ENCODE measurements around the gene ZNF687. TPM values are rescaled to one million over a fixed set of nuclear protein-coding genes. Genes with fewer than 3 reads are reported as not detected.

ZNF687 gene
- total RNA-seq = 10 to 100 TPM; 12.8 to 15.6 TPM
- long read RNA-seq, partial matches to known transcripts = 3 of 3 reads
- long read RNA-seq, other reads (novel, unspliced or antisense) = 0 of 3 reads

- intact Hi-C loops (cut with DNase I) = no loop called here
- ATAC-seq (peak; percentile 94 to 95), DNase-seq (peak; percentile 100)
Measured at GRCh38 chr1:151281969-151282882, at the start of gene ZNF687. TSS of gene ZNF687 (plus strand) at chr1:151282299. CDS start at chr1:151286292, 3,993 bp downstream.

- DNase-seq = no peak
Measured at GRCh38 chr1:151235235-151235634, 46.9 kb upstream of the ZNF687 start.

GRCh38 chr1:151237678-151238466, 44.2 kb upstream of the ZNF687 start:
- no peak for DNase-seq
- intact Hi-C loops (cut with DNase I) = no loop called here
- no peak for ATAC-seq

More at GRCh38 chr1:151235235-151235634, 46.9 kb upstream of the ZNF687 start:
- no peak for ATAC-seq
- intact Hi-C loops (cut with DNase I) = no loop called here

- intact Hi-C loops (cut with DNase I) = no loop called here
- ATAC-seq (peak in 1 of 2 donors; percentile 56), DNase-seq (no peak)
Measured at GRCh38 chr1:151238467-151238739, 43.7 kb upstream of the ZNF687 start.

GRCh38 chr1:151242442-151242841, 39.7 kb upstream of the ZNF687 start:
- ATAC-seq (no peak), DNase-seq (no peak)
- intact Hi-C loops (cut with DNase I) = no loop called here

- ATAC-seq = no peak
- intact Hi-C loops (cut with DNase I) = no loop called here
- DNase-seq = no peak
Measured at GRCh38 chr1:151243683-151244216, 38.3 kb upstream of the ZNF687 start.

GRCh38 chr1:151246786-151247185, 35.3 kb upstream of the ZNF687 start:
- intact Hi-C loops (cut with DNase I) = no loop called here
- DNase-seq = no peak
- no peak for ATAC-seq

GRCh38 chr1:151251656-151252470, 30.2 kb upstream of the ZNF687 start:
- intact Hi-C loops (cut with DNase I) = loop anchor here (2.0 to 5.0 kb wide), 2 partner anchors 55 kb away; partner anchors contain the start of gene PIP5K1A (in 1 of the 2)
- peak in 1 of 2 donors; percentile 40 for ATAC-seq
- DNase-seq = peak; percentile 68

- ATAC-seq = peak; percentile 98 to 99
- intact Hi-C loops (cut with DNase I) = loop anchor here in 1 of 2 donors (5.0 kb wide), 1 partner anchor 57 kb away; the partner anchor contains the start of gene PIP5K1A
- DNase-seq = peak; percentile 96
Measured at GRCh38 chr1:151254217-151255213, 27.6 kb upstream of the ZNF687 start, which contains the start of gene PSMD4. TSS of gene PSMD4 (plus strand) at chr1:151254734. CDS start at chr1:151254783, 49 bp downstream.

GRCh38 chr1:151255381-151255780, 26.7 kb upstream of the ZNF687 start:
- DNase-seq = no peak
- intact Hi-C loops (cut with DNase I) = no loop called here
- no peak for ATAC-seq

GRCh38 chr1:151259351-151259750, 22.7 kb upstream of the ZNF687 start:
- DNase-seq = no peak
- intact Hi-C loops (cut with DNase I) = no loop called here
- ATAC-seq = no peak

GRCh38 chr1:151265446-151266236, 16.5 kb upstream of the ZNF687 start:
- ATAC-seq (no peak), DNase-seq (no peak)
- intact Hi-C loops (cut with DNase I) = no loop called here

GRCh38 chr1:151266315-151266714, 15.8 kb upstream of the ZNF687 start:
- DNase-seq = no peak
- intact Hi-C loops (cut with DNase I) = no loop called here
- no peak for ATAC-seq

- intact Hi-C loops (cut with DNase I) = no loop called here
- DNase-seq (no peak), ATAC-seq (no peak)
Measured at GRCh38 chr1:151266821-151267220, 15.3 kb upstream of the ZNF687 start.

GRCh38 chr1:151267760-151268159, 14.3 kb upstream of the ZNF687 start:
- ATAC-seq (no peak), DNase-seq (no peak)
- intact Hi-C loops (cut with DNase I) = no loop called here

GRCh38 chr1:151273924-151274466, 8.1 kb upstream of the ZNF687 start:
- no peak for DNase-seq
- ATAC-seq = no peak
- intact Hi-C loops (cut with DNase I) = no loop called here
